A549 (cell line): Measurements from ENCODE around the gene VDAC1. TPM values are rescaled to one million over a fixed set of nuclear protein-coding genes. Genes with fewer than 3 reads are reported as not detected.

Source experiments
- ATAC-seq, 2 experiments: fragments of 200-7000 bp in 1 of 2; fragments of >200 bp in 1 of 2; cut with Nextera tagmentation in 1 of 2; cut with Tn5 transposase in 1 of 2; 3 replicates each; pipeline versions ENCODE4 v1.8.0 to v1.9.1; 2018 to 2020; ENCODE audit warnings: mild to moderate bottlenecking in 1 of 2, moderate library complexity in 1 of 2
- CTCF ChIA-PET: fragments of 300-600 bp; sonication (Branson Sonifier 250); formaldehyde crosslinking; extraction: SDS; loops from one replicate; lab custom pipeline; 2021; ENCODE audit warnings: antibody characterized with exemption, inconsistent platforms; lab: Yijun Ruan, JAX
- POLR2A ChIA-PET: fragments of 350-600 bp; formaldehyde crosslinking; extraction: SDS; loops from one replicate; lab custom pipeline; 2021; ENCODE audit warnings: antibody characterized with exemption, inconsistent platforms; lab: Yijun Ruan, JAX
- DNase-seq, 2 experiments: peaks; one replicate each; pipeline versions ENCODE4 v3.0.0 to v3.0.0-alpha.2; 2011 to 2016; ENCODE audit warnings: low read depth in 1 of 2, low spot score in 1 of 2
- FAIRE-seq: peaks from 2 replicates; lab custom pipeline; 2011; peaks lifted over from hg19 to GRCh38; lab: Jason Lieb, UNC
- H3K27ac ChIP-seq, 2 experiments: fragments of >200 bp; sonication (Bioruptor Twin); formaldehyde crosslinking; 3 replicates each; pipeline ENCODE4 v1.5.1; 2016 to 2017
- H3K4me1 ChIP-seq: fragments of >200 bp; sonication (Bioruptor Twin); formaldehyde crosslinking; 3 replicates; pipeline ENCODE4 v1.6.1; 2016
- H3K4me2 ChIP-seq: fragments of >200 bp; sonication (Bioruptor Twin); formaldehyde crosslinking; 3 replicates; pipeline ENCODE4 v1.6.1; 2016
- H3K4me3 ChIP-seq: fragments of >200 bp; sonication (Bioruptor Twin); formaldehyde crosslinking; 3 replicates; pipeline ENCODE4 v1.5.1; 2016
- H3K9me3 ChIP-seq: fragments of >200 bp; sonication (Bioruptor Twin); formaldehyde crosslinking; 3 replicates; pipeline ENCODE4 v1.6.1; 2016
- ATOH8 ChIP-seq: fragments of 250-450 bp; sonication (Bioruptor Pico); IDR thresholded peaks from 2 replicates; pipeline ENCODE4 v1.5.0; 2020; ENCODE audit warnings: low read depth, mild to moderate bottlenecking, moderate library complexity
- BCL3 ChIP-seq: fragments of >200 bp; sonication (Bioruptor Twin); formaldehyde crosslinking; IDR thresholded peaks from 3 replicates; pipeline ENCODE4 v1.6.1; 2016
- CEBPB ChIP-seq, 2 experiments: fragments of >200 bp in 1 of 2; sonication (Bioruptor Twin) in 1 of 2; formaldehyde crosslinking in 1 of 2; IDR thresholded peaks; 2 replicates each; pipeline ENCODE4 v1.6.1; 2012 to 2016
- CHD4 ChIP-seq: fragments of 200-600 bp; sonication (generic); IDR thresholded peaks from 2 replicates; pipeline ENCODE4 v1.6.1; 2016; ENCODE audit warnings: antibody characterized with exemption, mild to moderate bottlenecking, borderline replicate concordance
- CTCF ChIP-seq: fragments of >200 bp; sonication (Bioruptor Twin); formaldehyde crosslinking; IDR thresholded peaks from 3 replicates; pipeline ENCODE4 v1.5.1; 2016
- E2F6 ChIP-seq: IDR thresholded peaks from 2 replicates; pipeline ENCODE4 v1.6.1; 2012; ENCODE audit warnings: low read depth, borderline replicate concordance
- EHMT2 ChIP-seq: fragments of 200-600 bp; sonication (generic); IDR thresholded peaks from 2 replicates; pipeline ENCODE4 v1.6.1; 2016; ENCODE audit warnings: antibody characterized with exemption, low read depth, mild to moderate bottlenecking, moderate library complexity
- EP300 ChIP-seq, 2 experiments: fragments of >200 bp; sonication (Bioruptor Twin); formaldehyde crosslinking; IDR thresholded peaks; 2 replicates in 1 of 2; 3 replicates in 1 of 2; pipeline ENCODE4 v1.6.1; 2016 to 2017
- FOSB ChIP-seq: fragments of 250-450 bp; sonication (Bioruptor Pico); IDR thresholded peaks from 2 replicates; pipeline ENCODE4 v1.5.0; 2020; ENCODE audit warnings: mild to moderate bottlenecking, moderate library complexity
- FOSL2 ChIP-seq, 2 experiments: fragments of 450-650 bp in 1 of 2; fragments of >200 bp in 1 of 2; sonication (Bioruptor Twin) in 1 of 2; formaldehyde crosslinking; IDR thresholded peaks; 2 replicates each; pipeline versions ENCODE4 v1.5.0 to v1.6.1; 2016 to 2020; ENCODE audit warnings: mild to moderate bottlenecking in 1 of 2, moderate library complexity in 1 of 2
- FOXS1 ChIP-seq: fragments of 250-450 bp; sonication (Bioruptor Pico); IDR thresholded peaks from 2 replicates; pipeline ENCODE4 v1.5.0; 2020; ENCODE audit warnings: mild to moderate bottlenecking, moderate library complexity
- GATA3 ChIP-seq: IDR thresholded peaks from 2 replicates; pipeline ENCODE4 v1.6.1; 2012; ENCODE audit warnings: borderline replicate concordance
- HES2 ChIP-seq: fragments of >200 bp; sonication (Bioruptor Twin); formaldehyde crosslinking; IDR thresholded peaks from 2 replicates; pipeline ENCODE4 v1.6.1; 2016
- JUN ChIP-seq, 2 experiments: fragments of >200 bp; sonication (Bioruptor Twin); formaldehyde crosslinking; IDR thresholded peaks; 2 replicates in 1 of 2; 3 replicates in 1 of 2; pipeline ENCODE4 v1.6.1; 2016 to 2017
- JUNB ChIP-seq: fragments of >200 bp; sonication (Bioruptor Twin); formaldehyde crosslinking; IDR thresholded peaks from 2 replicates; pipeline ENCODE4 v1.6.1; 2016
- KDM1A ChIP-seq: fragments of 200-600 bp; sonication (generic); IDR thresholded peaks from 2 replicates; pipeline ENCODE4 v1.6.1; 2016; ENCODE audit warnings: low read depth, mild to moderate bottlenecking
- MAFK ChIP-seq: fragments of 450-650 bp; IDR thresholded peaks from 2 replicates; pipeline ENCODE4 v1.6.1; 2014; ENCODE audit not compliant: partially characterized antibody
- NPAS2 ChIP-seq: fragments of 250-450 bp; sonication (Bioruptor Pico); IDR thresholded peaks from 2 replicates; pipeline ENCODE4 v1.8.0; 2022; ENCODE audit warnings: mild to moderate bottlenecking, moderate library complexity, borderline replicate concordance
- PBX3 ChIP-seq: IDR thresholded peaks from 2 replicates; pipeline ENCODE4 v1.6.1; 2012
- PHF8 ChIP-seq: fragments of 200-600 bp; sonication (generic); IDR thresholded peaks from 2 replicates; pipeline ENCODE4 v1.6.1; 2016; ENCODE audit warnings: low read depth, mild to moderate bottlenecking, antibody characterized with exemption, moderate library complexity, borderline replicate concordance
- POLR2AphosphoS2 ChIP-seq: conservative IDR thresholded peaks from 2 replicates; pipeline ENCODE4 v1.6.1; 2012; ENCODE audit warnings: low read length, improper control_type of control experiment, inconsistent platforms
- RFX5 ChIP-seq: fragments of 450-650 bp; IDR thresholded peaks from 2 replicates; pipeline ENCODE4 v1.7.1; 2014; ENCODE audit warnings: antibody characterized with exemption, mild to moderate bottlenecking, moderate library complexity
- SMC3 ChIP-seq: fragments of >200 bp; sonication (Bioruptor Twin); formaldehyde crosslinking; IDR thresholded peaks from 3 replicates; pipeline ENCODE4 v1.6.1; 2018; ENCODE audit warnings: inconsistent platforms
- ZC3H11A ChIP-seq: fragments of 450-650 bp; IDR thresholded peaks from 2 replicates; pipeline ENCODE4 v1.6.1; 2014; ENCODE audit warnings: antibody characterized with exemption, mild to moderate bottlenecking
- ZFP36 ChIP-seq: fragments of 450-650 bp; IDR thresholded peaks from 2 replicates; pipeline ENCODE4 v1.6.1; 2014; ENCODE audit warnings: borderline replicate concordance; ENCODE audit not compliant: partially characterized antibody
- WGBS: methylation state at CpG from one replicate; pipeline ENCODE4 v1.1.6; 2017; ENCODE audit errors: missing lambda C conversion rate; 5-methylcytosine and 5-hydroxymethylcytosine counted together
- polyA plus RNA-seq, 4 experiments: library from polyadenylated mRNA; depleted of rRNA in 3 of 4; stranded (reverse); fragments of >200 nt; fragmentation: RNase III in 1 of 4; extraction: RNeasy Plus Mini Kit Qiagen cat#74134 plus additional on column Dnase treatment in 1 of 4; gene quantifications; 2 replicates in 3 of 4; 3 replicates in 1 of 4; pipeline ENCODE4 v1.2.3, GENCODE V29; 2011 to 2017

VDAC1 gene
- polyA plus RNA-seq, 2 of the 4 experiments (the other 2 are of a cell fraction), result 369 to 442 TPM

- TF ChIP-seq GATA3 (peak; percentile 23; the same call in 1 of the 2 replicates), ZC3H11A (no peak), FOXS1 (CRISPR knock-in tag) (no peak), CEBPB (IDR thresholded peaks at IDR 0.05) (peak; percentile 70 to 80; a peak in 3 of 4 replicates), JUN (IDR thresholded peaks at IDR 0.05) (peak in 1 of 2 experiments; percentile 56; a peak in 2 of 5 replicates), HES2 (peak; percentile 57; the same call in 1 of the 2 replicates), FOSL2 (IDR thresholded peaks at IDR 0.05) (peak; percentile 39; the same call in 1 of the 2 replicates), FOSL2 (CRISPR knock-in tag; IDR thresholded peaks at IDR 0.05) (peak; percentile 69; the same call in 1 of the 2 replicates), BCL3 (0 out of 3 replicates have a peak, but pooled peaks have one; percentile 17), MAFK (peak; percentile 50), PHF8 (no peak), EP300 (IDR thresholded peaks at IDR 0.05) (peak; percentile 20 to 60; a peak in 2 of 5 replicates), NPAS2 (CRISPR knock-in tag) (no peak), ZFP36 (no peak), KDM1A (no peak), JUNB (peak; percentile 74), RFX5 (no peak), ATOH8 (no peak), PBX3 (no peak), FOSB (no peak)
- 56% methylated on average over 2 of the region's 2 CpGs for WGBS
- FAIRE-seq (no peak), ATAC-seq (peak; percentile 51 to 61; a peak in 4 of 6 replicates), DNase-seq (peak; percentile 40 to 50)
- Histone ChIP-seq H3K9me3 (no peaks in the 10 kb centered on the region), H3K4me1 (peaks cover 33% of the 10 kb centered on the region), H3K27ac (peak overlapping the region; percentile 72 to 85), H3K4me3 (no peak overlapping the region), H3K4me2 (peak overlapping the region; percentile 33; the same call in 2 of the 3 replicates)
- ChIA-PET CTCF (interaction anchor here (11.6 kb wide), 1 partner anchor 13 kb away, joined by 161 read pairs; no protein-coding TSS in a partner anchor), POLR2A (interaction anchor here (1.0 kb wide), 1 partner anchor 11 kb away, joined by 4 read pairs; no protein-coding TSS in a partner anchor)
Measured at GRCh38 chr5:134029156-134029555, 24.4 kb upstream of the VDAC1 start.

GRCh38 chr5:134028496-134028895 is 23.7 kb upstream of the VDAC1 start:
- peak overlapping the region; percentile 33; the same call in 2 of the 3 replicates for H3K4me2 ChIP-seq
- no peak for FAIRE-seq
- CTCF ChIA-PET, result interaction anchor here (0.7 to 11.6 kb wide), 3 partner anchors 8 to 112 kb away, joined by 4 to 161 read pairs (median 25); no protein-coding TSS in a partner anchor

More at GRCh38 chr5:134028496-134028895, 23.7 kb upstream of the VDAC1 start:
- H3K27ac ChIP-seq, result peak overlapping the region; percentile 72 to 85
- POLR2A ChIA-PET, result interaction anchor here (1.0 kb wide), 1 partner anchor 11 kb away, joined by 4 read pairs; no protein-coding TSS in a partner anchor
- TF ChIP-seq SMC3 (no peak), E2F6 (no peak), ATOH8 (no peak), CTCF (no peak), POLR2AphosphoS2 (no peak), PBX3 (no peak), CHD4 (no peak), EHMT2 (no peak), NPAS2 (CRISPR knock-in tag) (no peak)
- TF ChIP-seq, all 56 proteins: peak for 0
- no peak for DNase-seq
- no peak for ATAC-seq
- no peak overlapping the region for H3K4me3 ChIP-seq
- H3K4me1 ChIP-seq, result peaks cover 33% of the 10 kb centered on the region
- H3K9me3 ChIP-seq, result no peaks in the 10 kb centered on the region
- 92% methylated on average over 3 of the region's 3 CpGs for WGBS
